HCT116 (cell line): ENCODE measurements around the gene DGAT2. TPM values are rescaled to one million over a fixed set of nuclear protein-coding genes. Genes with fewer than 3 reads are reported as not detected.

Experiments
- ATAC-seq: fragments of 200-7000 bp; cut with Tn5 transposase; 2 replicates; pipeline ENCODE4 v1.9.1; 2020; ENCODE audit warnings: mild to moderate bottlenecking, moderate library complexity
- BruUV-seq: library from RNA; stranded (reverse); fragments of 400-500 nt; replicated peaks from 2 replicates; lab custom pipeline; 2021; lab: Mats Ljungman, UMichigan
- CTCF ChIA-PET: fragments of 300-600 bp; sonication (Branson Sonifier 250); formaldehyde crosslinking; loops from one replicate; lab custom pipeline; 2021; ENCODE audit warnings: antibody characterized with exemption; lab: Charles Lee
- POLR2A ChIA-PET: fragments of 300-600, 350-600 bp; sonication (Branson Sonifier 250); formaldehyde crosslinking; loops from one replicate; lab custom pipeline; 2021; ENCODE audit warnings: antibody characterized with exemption; lab: Charles Lee
- RAD21 ChIA-PET, 2 experiments: fragments of 300-600 bp; sonication (Branson Sonifier 250); formaldehyde crosslinking; loops; one replicate each; lab custom pipeline; 2023; ENCODE audit warnings: low total read pairs in 2 of 2; ENCODE audit not compliant: uncharacterized antibody in 2 of 2, unreplicated experiment in 2 of 2, low non-redundant PET in 1 of 2; lab: Charles Lee
- DNase-seq: peaks from one replicate; pipeline ENCODE4 v3.0.0-alpha.2; 2010; ENCODE audit warnings: low read depth, low spot score
- H2AFZ ChIP-seq: fragments of 200-600 bp; shearing (Covaris generic), sonication (generic); 2 replicates; pipeline ENCODE4 v1.6.1; 2017; ENCODE audit warnings: low read depth, mixed run types, mixed read lengths, antibody characterized with exemption, low read length; ENCODE audit not compliant: poor library complexity, severe bottlenecking
- H3K27ac ChIP-seq: 2 replicates; pipeline ENCODE4 v1.5.1; 2012; ENCODE audit warnings: low read depth, low read length
- H3K27me3 ChIP-seq: fragments of 200-600 bp; sonication (generic); 2 replicates; pipeline ENCODE4 v1.6.1; 2016; ENCODE audit warnings: mixed run types, low read length, mixed read lengths; ENCODE audit not compliant: insufficient read depth
- H3K36me3 ChIP-seq, 2 experiments: fragments of 200-500 bp in 1 of 2; fragments of 200-600 bp in 1 of 2; sonication (Bioruptor generic) in 1 of 2; sonication (generic) in 1 of 2; 2 replicates each; pipeline versions ENCODE4 v1.5.1 to v1.6.1; 2014 to 2016; ENCODE audit warnings: low read length in 2 of 2, inconsistent platforms in 1 of 2, mixed read lengths in 1 of 2, mixed run types in 1 of 2; ENCODE audit not compliant: insufficient read depth in 2 of 2, control insufficient read depth in 1 of 2
- H3K4me1 ChIP-seq, 2 experiments: fragments of 200-600 bp in 1 of 2; sonication (generic) in 1 of 2; 2 replicates each; pipeline versions ENCODE4 v1.5.1 to v1.6.1; 2012 to 2017; ENCODE audit warnings: low read length in 2 of 2, inconsistent platforms in 1 of 2, mild to moderate bottlenecking in 1 of 2, mixed read lengths in 1 of 2, mixed run types in 1 of 2, moderate library complexity in 1 of 2; ENCODE audit not compliant: insufficient read depth in 2 of 2, control insufficient read depth in 1 of 2
- H3K4me2 ChIP-seq: fragments of 200-600 bp; sonication (generic); 2 replicates; pipeline ENCODE4 v1.6.1; 2017; ENCODE audit warnings: mixed run types, low read length, mixed read lengths
- H3K4me3 ChIP-seq, 2 experiments: fragments of 200-600 bp in 1 of 2; sonication (generic) in 1 of 2; replicated peaks in 1 of 2; 2 replicates each; pipeline ENCODE4 v1.5.1; 2011 to 2016; ENCODE audit warnings: low read length in 2 of 2, control low read depth in 1 of 2, low read depth in 1 of 2, mild to moderate bottlenecking in 1 of 2, mixed read lengths in 1 of 2, mixed run types in 1 of 2
- H3K79me2 ChIP-seq: fragments of 200-600 bp; sonication (generic); 2 replicates; pipeline ENCODE4 v1.6.1; 2017; ENCODE audit warnings: mild to moderate bottlenecking, mixed run types, low read length, moderate library complexity, mixed read lengths; ENCODE audit not compliant: insufficient read depth
- H3K9ac ChIP-seq: fragments of 200-600 bp; sonication (generic); 2 replicates; pipeline ENCODE4 v1.6.1; 2016; ENCODE audit warnings: low read length, mixed read lengths
- H3K9me2 ChIP-seq: fragments of 200-600 bp; sonication (generic), shearing (Covaris generic); 2 replicates; pipeline ENCODE4 v1.6.1; 2017; ENCODE audit warnings: mixed run types, mild to moderate bottlenecking, moderate library complexity; ENCODE audit not compliant: insufficient read depth
- H3K9me3 ChIP-seq, 2 experiments: fragments of 200-500 bp in 1 of 2; fragments of 200-600 bp in 1 of 2; sonication (Bioruptor generic) in 1 of 2; sonication (generic) in 1 of 2; 2 replicates each; pipeline ENCODE4 v1.6.1; 2014 to 2017; ENCODE audit warnings: low read length in 2 of 2, mixed read lengths in 2 of 2, inconsistent platforms in 1 of 2, low read depth in 1 of 2, mild to moderate bottlenecking in 1 of 2, mixed run types in 1 of 2, moderate library complexity in 1 of 2; ENCODE audit not compliant: control insufficient read depth in 1 of 2, insufficient read depth in 1 of 2
- H4K20me1 ChIP-seq: fragments of 200-600 bp; sonication (generic), shearing (Covaris generic); 2 replicates; pipeline ENCODE4 v1.6.1; 2017; ENCODE audit warnings: mixed run types, mild to moderate bottlenecking, moderate library complexity; ENCODE audit not compliant: insufficient read depth
- CEBPB ChIP-seq: IDR thresholded peaks from 2 replicates; pipeline ENCODE4 v1.6.1; 2012; ENCODE audit warnings: low read depth
- EGR1 ChIP-seq: IDR thresholded peaks from 2 replicates; pipeline ENCODE4 v1.6.1; 2012; ENCODE audit warnings: low read depth
- FOSL1 ChIP-seq: IDR thresholded peaks from 2 replicates; pipeline ENCODE4 v1.6.1; 2012; ENCODE audit warnings: low read depth
- POLR2AphosphoS5 ChIP-seq: IDR thresholded peaks from 2 replicates; pipeline ENCODE4 v1.6.1; 2011; ENCODE audit warnings: mild to moderate bottlenecking, low read depth, low read length, moderate library complexity
- SRF ChIP-seq: IDR thresholded peaks from 2 replicates; pipeline ENCODE4 v1.6.1; 2012; ENCODE audit warnings: low read depth
- ZBTB33 ChIP-seq: IDR thresholded peaks from 2 replicates; pipeline ENCODE4 v1.6.1; 2011; ENCODE audit warnings: mild to moderate bottlenecking, low read length, moderate library complexity; ENCODE audit not compliant: insufficient replicate concordance; ENCODE audit errors: extremely low read depth
- intact Hi-C: fragments of 100-400 bp; cut with micrococcal nuclease; formaldehyde crosslinking; loops from 2 replicates; pipeline ENCODE4 v1.10.0; 2022
- total RNA-seq: library from RNA; stranded (reverse); gene quantifications from one replicate; pipeline ENCODE4 v1.2.1, GENCODE V29; 2021; ENCODE audit not compliant: unreplicated experiment
- TF ChIP-seq, protein P1 (sequence below), 3 experiments: fragments of 200-600 bp in 1 of 3; sonication (generic) in 1 of 3; IDR thresholded peaks in 2 of 3; conservative IDR thresholded peaks in 1 of 3; 2 replicates each; pipeline ENCODE4 v1.5.1; 2012 to 2017; ENCODE audit warnings: low read depth in 2 of 3, low read length in 2 of 3, antibody characterized with exemption in 1 of 3, borderline replicate concordance in 1 of 3, control low read depth in 1 of 3, mild to moderate bottlenecking in 1 of 3, mixed read lengths in 1 of 3, mixed run types in 1 of 3, moderate library complexity in 1 of 3; ENCODE audit not compliant: insufficient read depth in 1 of 3

Gene DGAT2
- total RNA-seq, 1 experiment from 2014 or later: 2.4 TPM

GRCh38 chr11:75760710-75761493, 7.7 kb upstream of the DGAT2 start:
- BruUV-seq: no TSS peak

More at GRCh38 chr11:75760710-75761493, 7.7 kb upstream of the DGAT2 start:
- Histone ChIP-seq H3K4me3 (no peak overlapping the region), H2AFZ (no peak overlapping the region), H3K36me3 (no peaks in the 10 kb centered on the region), H3K4me2 (no peak overlapping the region), H3K9ac (no peak overlapping the region), H3K9me2 (no peaks in the 10 kb centered on the region), H4K20me1 (no peaks in the 10 kb centered on the region), H3K27ac (no peak overlapping the region), H3K9me3 (no peaks in the 10 kb centered on the region), H3K79me2 (no peaks in the 10 kb centered on the region), H3K4me1 (no peaks in the 10 kb centered on the region), H3K27me3 (no peaks in the 10 kb centered on the region)
- POLR2A ChIA-PET: no interaction called here
- ATAC-seq (no peak), DNase-seq (no peak)
- RAD21 ChIA-PET: no interaction called here
- intact Hi-C loops: no loop called here
- TF ChIP-seq ZBTB33: no peak
- TF ChIP-seq CEBPB: no peak
- TF ChIP-seq, protein P1, sequence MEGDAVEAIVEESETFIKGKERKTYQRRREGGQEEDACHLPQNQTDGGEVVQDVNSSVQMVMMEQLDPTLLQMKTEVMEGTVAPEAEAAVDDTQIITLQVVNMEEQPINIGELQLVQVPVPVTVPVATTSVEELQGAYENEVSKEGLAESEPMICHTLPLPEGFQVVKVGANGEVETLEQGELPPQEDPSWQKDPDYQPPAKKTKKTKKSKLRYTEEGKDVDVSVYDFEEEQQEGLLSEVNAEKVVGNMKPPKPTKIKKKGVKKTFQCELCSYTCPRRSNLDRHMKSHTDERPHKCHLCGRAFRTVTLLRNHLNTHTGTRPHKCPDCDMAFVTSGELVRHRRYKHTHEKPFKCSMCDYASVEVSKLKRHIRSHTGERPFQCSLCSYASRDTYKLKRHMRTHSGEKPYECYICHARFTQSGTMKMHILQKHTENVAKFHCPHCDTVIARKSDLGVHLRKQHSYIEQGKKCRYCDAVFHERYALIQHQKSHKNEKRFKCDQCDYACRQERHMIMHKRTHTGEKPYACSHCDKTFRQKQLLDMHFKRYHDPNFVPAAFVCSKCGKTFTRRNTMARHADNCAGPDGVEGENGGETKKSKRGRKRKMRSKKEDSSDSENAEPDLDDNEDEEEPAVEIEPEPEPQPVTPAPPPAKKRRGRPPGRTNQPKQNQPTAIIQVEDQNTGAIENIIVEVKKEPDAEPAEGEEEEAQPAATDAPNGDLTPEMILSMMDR (IDR thresholded peaks at IDR 0.05 in 2 of 3, conservative IDR thresholded peaks at IDR 0.05 in 1 of 3; ENCODE audit: borderline replicate concordance in 1 of 3, insufficient read depth in 1 of 3, low read depth in 2 of 3, low read length in 2 of 3): no peak
- TF ChIP-seq FOSL1: no peak
- no peak for TF ChIP-seq SRF
- TF ChIP-seq EGR1: no peak
- TF ChIP-seq POLR2AphosphoS5: no peak
- CTCF ChIA-PET: no interaction called here
